Measurements from ENCODE around the gene F10. TPM values are rescaled to one million over a fixed set of nuclear protein-coding genes. Genes with fewer than 3 reads are reported as not detected.
"Not testable (repeated sequence)": the region's sequence is repeated elsewhere in the genome, so short reads cannot be mapped to it uniquely, and the experiment has no call there.

Gene F10
- total RNA-seq, 1 donor from 2014 or later = 3.5 TPM

- peaks cover 40% of the 10 kb centered on the region for H3K27me3 ChIP-seq (ENCODE audit: low read depth)
- intact Hi-C loops (cut with micrococcal nuclease) = no loop called here
- TF ChIP-seq, protein P1, sequence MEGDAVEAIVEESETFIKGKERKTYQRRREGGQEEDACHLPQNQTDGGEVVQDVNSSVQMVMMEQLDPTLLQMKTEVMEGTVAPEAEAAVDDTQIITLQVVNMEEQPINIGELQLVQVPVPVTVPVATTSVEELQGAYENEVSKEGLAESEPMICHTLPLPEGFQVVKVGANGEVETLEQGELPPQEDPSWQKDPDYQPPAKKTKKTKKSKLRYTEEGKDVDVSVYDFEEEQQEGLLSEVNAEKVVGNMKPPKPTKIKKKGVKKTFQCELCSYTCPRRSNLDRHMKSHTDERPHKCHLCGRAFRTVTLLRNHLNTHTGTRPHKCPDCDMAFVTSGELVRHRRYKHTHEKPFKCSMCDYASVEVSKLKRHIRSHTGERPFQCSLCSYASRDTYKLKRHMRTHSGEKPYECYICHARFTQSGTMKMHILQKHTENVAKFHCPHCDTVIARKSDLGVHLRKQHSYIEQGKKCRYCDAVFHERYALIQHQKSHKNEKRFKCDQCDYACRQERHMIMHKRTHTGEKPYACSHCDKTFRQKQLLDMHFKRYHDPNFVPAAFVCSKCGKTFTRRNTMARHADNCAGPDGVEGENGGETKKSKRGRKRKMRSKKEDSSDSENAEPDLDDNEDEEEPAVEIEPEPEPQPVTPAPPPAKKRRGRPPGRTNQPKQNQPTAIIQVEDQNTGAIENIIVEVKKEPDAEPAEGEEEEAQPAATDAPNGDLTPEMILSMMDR (IDR thresholded peaks at IDR 0.05; ENCODE audit: borderline replicate concordance) = no peak
- no peaks in the 10 kb centered on the region for H3K36me3 ChIP-seq
- DNase-seq = no peak
- H3K27ac ChIP-seq (replicated peaks) = no peak overlapping the region
- H3K4me3 ChIP-seq = peak overlapping the region; percentile 68
- no peaks in the 10 kb centered on the region for H3K9me3 ChIP-seq (replicated peaks)
- H3K4me1 ChIP-seq = peaks cover 18% of the 10 kb centered on the region
These were observed 11.7 kb upstream of the F10 start for GRCh38 chr13:113110852-113111315.

- Histone ChIP-seq H3K27me3 (ENCODE audit: low read depth) (peaks cover 36% of the 10 kb centered on the region), H3K4me1 (peaks cover 18% of the 10 kb centered on the region)
- H3K36me3 ChIP-seq; DNase-seq; H3K27ac ChIP-seq (replicated peaks); H3K9me3 ChIP-seq (replicated peaks); intact Hi-C loops (cut with micrococcal nuclease); H3K4me3 ChIP-seq: not testable (repeated sequence)
These were observed 10.8 kb upstream of the F10 start for GRCh38 chr13:113111821-113112220.

- H3K27ac ChIP-seq (replicated peaks); DNase-seq; intact Hi-C loops (cut with micrococcal nuclease); H3K9me3 ChIP-seq (replicated peaks); H3K36me3 ChIP-seq; H3K4me3 ChIP-seq: not testable (repeated sequence)
- Histone ChIP-seq H3K4me1 (peaks cover 18% of the 10 kb centered on the region), H3K27me3 (ENCODE audit: low read depth) (peaks cover 33% of the 10 kb centered on the region)
These were observed 10.1 kb upstream of the F10 start for GRCh38 chr13:113112475-113112874.

DNA sequence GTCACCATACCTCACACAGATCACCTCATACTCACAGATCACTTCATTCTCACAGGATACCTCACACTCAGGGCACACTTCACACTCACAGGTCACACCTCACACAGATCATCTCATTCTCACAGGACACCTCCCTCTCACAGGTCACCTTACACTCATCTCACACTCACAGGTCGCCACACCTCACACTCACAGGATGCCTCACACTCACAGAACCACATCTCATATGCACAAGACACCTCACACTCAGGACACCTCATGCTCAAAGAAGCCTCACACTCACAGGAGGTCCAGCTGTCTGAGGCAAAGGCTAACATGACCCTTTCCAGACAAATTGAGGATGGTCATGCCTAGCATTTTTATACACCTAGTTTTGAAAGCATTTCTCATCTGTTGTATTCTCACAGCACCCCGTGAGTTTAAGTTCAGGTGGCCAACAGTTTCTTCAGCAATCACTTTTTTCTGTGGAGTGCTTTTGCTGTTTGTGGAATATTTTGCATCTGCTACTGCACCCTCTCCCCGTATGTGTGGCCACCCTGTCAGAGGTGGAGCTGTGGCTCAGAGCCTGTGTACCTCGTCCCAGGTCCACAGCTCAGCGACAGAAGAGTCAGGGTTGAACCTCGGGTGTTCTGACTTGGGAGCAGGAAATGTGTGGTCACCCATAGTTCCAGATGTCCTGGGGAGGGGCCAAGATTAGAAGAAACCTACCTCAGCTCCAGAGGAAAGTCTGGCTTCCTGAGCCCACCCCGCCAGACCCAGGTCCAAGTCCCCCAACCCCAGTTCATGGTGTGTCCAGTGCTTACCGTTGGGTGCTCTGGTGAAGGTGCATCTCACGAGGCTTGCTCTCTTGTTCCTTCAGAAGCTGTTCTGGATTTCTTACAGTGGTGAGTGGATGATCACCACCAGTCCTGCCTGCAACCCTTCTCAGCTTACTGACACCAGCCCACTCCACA lies 9.4 kb upstream of the F10 start:
- no peak overlapping the region for H3K27ac ChIP-seq (replicated peaks)
- TF ChIP-seq, protein P1 (IDR thresholded peaks at IDR 0.05; ENCODE audit: borderline replicate concordance) = no peak
- DNase-seq = no peak
- peaks cover 33% of the 10 kb centered on the region for H3K27me3 ChIP-seq (ENCODE audit: low read depth)
- H3K9me3 ChIP-seq (replicated peaks) = no peaks in the 10 kb centered on the region
- H3K4me3 ChIP-seq = no peak overlapping the region
- no peaks in the 10 kb centered on the region for H3K36me3 ChIP-seq
- intact Hi-C loops (cut with micrococcal nuclease) = no loop called here
- peaks cover 18% of the 10 kb centered on the region for H3K4me1 ChIP-seq

GRCh38 chr13:113113846-113114271 lies 8.7 kb upstream of the F10 start:
- Histone ChIP-seq H3K4me1 (peaks cover 18% of the 10 kb centered on the region), H3K36me3 (no peaks in the 10 kb centered on the region), H3K9me3 (replicated peaks) (no peaks in the 10 kb centered on the region), H3K27ac (replicated peaks) (no peak overlapping the region), H3K27me3 (ENCODE audit: low read depth) (peaks cover 33% of the 10 kb centered on the region), H3K4me3 (no peak overlapping the region)
- no peak for DNase-seq
- intact Hi-C loops (cut with micrococcal nuclease) = no loop called here
- TF ChIP-seq, protein P1 (IDR thresholded peaks at IDR 0.05; ENCODE audit: borderline replicate concordance) = no peak

- intact Hi-C loops (cut with micrococcal nuclease) = no loop called here
- Histone ChIP-seq H3K4me1 (peaks cover 14% of the 10 kb centered on the region), H3K27ac (replicated peaks) (no peak overlapping the region), H3K9me3 (replicated peaks) (no peaks in the 10 kb centered on the region), H3K27me3 (ENCODE audit: low read depth) (peaks cover 26% of the 10 kb centered on the region), H3K36me3 (no peaks in the 10 kb centered on the region), H3K4me3 (no peak overlapping the region)
- DNase-seq = no peak
- TF ChIP-seq, protein P1 (IDR thresholded peaks at IDR 0.05; ENCODE audit: borderline replicate concordance) = no peak
These were observed 7.9 kb upstream of the F10 start for GRCh38 chr13:113114511-113115362.
